Activated B cell treated with CpG ODN at 0.5 μM for 24 hours (primary cell): ENCODE results near the gene LHFPL2. TPM values are rescaled to one million over a fixed set of nuclear protein-coding genes. Genes with fewer than 3 reads are reported as not detected.

ENCODE experiments used
- ATAC-seq: fragments of 200-7000 bp; cut with Tn5 transposase; one replicate; pipeline ENCODE4 v1.10.0; 2021; ENCODE audit warnings: low read depth, mild to moderate bottlenecking, moderate library complexity
- CTCF ChIA-PET: fragments of 350-600 bp; sonication (Branson Sonifier 250); formaldehyde crosslinking; loops from one replicate; lab custom pipeline; 2021; ENCODE audit warnings: antibody characterized with exemption; lab: Charles Lee
- POLR2A ChIA-PET: fragments of 350-600 bp; sonication (Branson Sonifier 250); formaldehyde crosslinking; loops from one replicate; lab custom pipeline; 2021; ENCODE audit warnings: antibody characterized with exemption; lab: Charles Lee
- DNase-seq: peaks from one replicate; pipeline ENCODE4 v3.0.0; 2022
- H3K27ac Mint-ChIP-seq: one replicate; pipeline ENCODE4 v1.8.0; 2020; ENCODE audit warnings: mixed read lengths
- H3K27me3 Mint-ChIP-seq: one replicate; pipeline ENCODE4 v1.8.0; 2021; ENCODE audit warnings: mixed read lengths
- H3K36me3 Mint-ChIP-seq: one replicate; pipeline ENCODE4 v1.8.0; 2021; ENCODE audit warnings: low read depth, mixed read lengths
- H3K4me1 Mint-ChIP-seq: one replicate; pipeline ENCODE4 v1.8.0; 2021; ENCODE audit warnings: mixed read lengths
- H3K4me3 Mint-ChIP-seq: one replicate; pipeline ENCODE4 v1.8.0; 2020; ENCODE audit warnings: mild to moderate bottlenecking, mixed read lengths
- H3K9me3 Mint-ChIP-seq: one replicate; pipeline ENCODE4 v1.8.0; 2020; ENCODE audit warnings: mixed read lengths
- intact Hi-C: fragments of 100-400 bp; cut with micrococcal nuclease; formaldehyde crosslinking; loops from one replicate; pipeline ENCODE4 v1.15.1; 2024
- total RNA-seq: library from RNA; stranded (reverse); gene quantifications from 2 replicates; pipeline ENCODE4 v1.2.3, GENCODE V29; 2022
- TF ChIP-seq, protein P1 (sequence below): fragments of 200-600 bp; IDR thresholded peaks from one replicate; pipeline ENCODE4 v1.8.0; 2022; ENCODE audit warnings: antibody characterized with exemption, mild to moderate bottlenecking

Gene LHFPL2
- total RNA-seq, 1 donor from 2014 or later, result 12.0 TPM

DNA sequence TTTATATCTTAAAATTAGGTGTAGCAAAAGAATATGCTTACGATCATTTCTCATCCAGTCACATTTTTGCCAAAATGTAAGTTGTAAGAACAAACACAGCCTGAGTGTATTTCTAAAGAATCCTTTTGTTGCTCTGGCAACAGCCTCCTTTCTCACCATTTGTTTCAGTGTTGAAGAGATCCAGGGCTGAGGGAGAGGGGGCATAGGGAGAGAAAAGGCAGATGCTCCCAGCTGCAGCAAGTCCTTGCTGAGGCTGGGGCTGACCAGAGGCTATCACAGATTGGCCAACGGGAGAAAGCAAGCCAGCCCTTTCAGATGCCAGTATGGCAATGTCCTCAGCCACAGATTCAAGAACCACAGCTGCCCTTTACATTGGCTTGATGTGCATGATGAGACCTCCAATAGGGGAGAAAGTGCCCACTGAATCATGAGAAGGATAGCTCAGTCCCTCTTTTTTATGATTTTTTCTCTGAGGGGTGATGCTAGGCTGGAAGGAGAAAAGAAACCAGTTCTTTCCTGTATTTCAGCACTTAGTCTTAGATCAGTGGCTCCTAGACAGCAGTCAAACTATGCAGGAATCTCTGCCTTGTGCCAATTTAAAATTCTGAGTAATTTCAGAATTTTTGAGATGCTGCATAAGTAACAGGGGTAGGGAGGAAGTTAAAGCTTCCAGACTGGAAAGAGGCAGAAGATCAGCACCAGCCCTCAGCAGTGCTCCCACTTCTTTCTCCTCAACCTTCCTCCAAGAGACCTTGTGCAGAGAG lies 142.1 kb downstream of the LHFPL2 start:
- DNase-seq (no peak), ATAC-seq (no peak)
- Mint-ChIP-seq H3K27me3 (no peaks in the 10 kb centered on the region), H3K36me3 (peaks cover 5% of the 10 kb centered on the region), H3K9me3 (no peaks in the 10 kb centered on the region), H3K4me1 (peaks cover 38% of the 10 kb centered on the region), H3K4me3 (no peak overlapping the region), H3K27ac (no peak overlapping the region)
- TF ChIP-seq, protein P1, sequence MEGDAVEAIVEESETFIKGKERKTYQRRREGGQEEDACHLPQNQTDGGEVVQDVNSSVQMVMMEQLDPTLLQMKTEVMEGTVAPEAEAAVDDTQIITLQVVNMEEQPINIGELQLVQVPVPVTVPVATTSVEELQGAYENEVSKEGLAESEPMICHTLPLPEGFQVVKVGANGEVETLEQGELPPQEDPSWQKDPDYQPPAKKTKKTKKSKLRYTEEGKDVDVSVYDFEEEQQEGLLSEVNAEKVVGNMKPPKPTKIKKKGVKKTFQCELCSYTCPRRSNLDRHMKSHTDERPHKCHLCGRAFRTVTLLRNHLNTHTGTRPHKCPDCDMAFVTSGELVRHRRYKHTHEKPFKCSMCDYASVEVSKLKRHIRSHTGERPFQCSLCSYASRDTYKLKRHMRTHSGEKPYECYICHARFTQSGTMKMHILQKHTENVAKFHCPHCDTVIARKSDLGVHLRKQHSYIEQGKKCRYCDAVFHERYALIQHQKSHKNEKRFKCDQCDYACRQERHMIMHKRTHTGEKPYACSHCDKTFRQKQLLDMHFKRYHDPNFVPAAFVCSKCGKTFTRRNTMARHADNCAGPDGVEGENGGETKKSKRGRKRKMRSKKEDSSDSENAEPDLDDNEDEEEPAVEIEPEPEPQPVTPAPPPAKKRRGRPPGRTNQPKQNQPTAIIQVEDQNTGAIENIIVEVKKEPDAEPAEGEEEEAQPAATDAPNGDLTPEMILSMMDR, result no peak
- POLR2A ChIA-PET, result interaction anchor here (0.6 kb wide), 1 partner anchor 217 kb away, joined by 5 read pairs; no protein-coding TSS in a partner anchor
- intact Hi-C loops, result no loop called here
- CTCF ChIA-PET, result no interaction called here

DNA sequence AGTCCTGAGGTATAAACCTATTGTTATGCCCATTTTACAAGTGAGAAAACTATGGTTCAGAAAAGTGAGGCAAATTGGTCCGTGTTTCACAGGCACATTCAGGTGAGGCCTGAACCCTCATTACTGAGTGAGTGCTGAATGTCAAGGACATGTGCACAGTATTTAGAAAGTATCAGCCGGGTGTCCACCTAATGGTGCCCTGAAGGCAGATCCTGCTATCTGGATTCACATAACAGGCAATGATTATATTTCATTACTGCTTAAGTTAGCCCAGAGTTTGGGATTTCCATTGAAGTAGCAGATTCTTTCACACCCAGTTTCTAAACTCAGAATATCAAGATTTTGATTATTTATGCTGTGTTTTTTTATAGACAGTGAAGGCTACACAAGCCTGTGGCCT lies 142.7 kb downstream of the LHFPL2 start:
- TF ChIP-seq, protein P1, result no peak
- no peak overlapping the region for H3K4me3 Mint-ChIP-seq
- no peaks in the 10 kb centered on the region for H3K9me3 Mint-ChIP-seq
- H3K27ac Mint-ChIP-seq, result no peak overlapping the region
- ChIA-PET CTCF (no interaction called here), POLR2A (no interaction called here)
- peaks cover 34% of the 10 kb centered on the region for H3K4me1 Mint-ChIP-seq
- DNase-seq (no peak), ATAC-seq (no peak)
- H3K27me3 Mint-ChIP-seq, result no peaks in the 10 kb centered on the region
- intact Hi-C loops, result no loop called here
- peaks cover 5% of the 10 kb centered on the region for H3K36me3 Mint-ChIP-seq

DNA sequence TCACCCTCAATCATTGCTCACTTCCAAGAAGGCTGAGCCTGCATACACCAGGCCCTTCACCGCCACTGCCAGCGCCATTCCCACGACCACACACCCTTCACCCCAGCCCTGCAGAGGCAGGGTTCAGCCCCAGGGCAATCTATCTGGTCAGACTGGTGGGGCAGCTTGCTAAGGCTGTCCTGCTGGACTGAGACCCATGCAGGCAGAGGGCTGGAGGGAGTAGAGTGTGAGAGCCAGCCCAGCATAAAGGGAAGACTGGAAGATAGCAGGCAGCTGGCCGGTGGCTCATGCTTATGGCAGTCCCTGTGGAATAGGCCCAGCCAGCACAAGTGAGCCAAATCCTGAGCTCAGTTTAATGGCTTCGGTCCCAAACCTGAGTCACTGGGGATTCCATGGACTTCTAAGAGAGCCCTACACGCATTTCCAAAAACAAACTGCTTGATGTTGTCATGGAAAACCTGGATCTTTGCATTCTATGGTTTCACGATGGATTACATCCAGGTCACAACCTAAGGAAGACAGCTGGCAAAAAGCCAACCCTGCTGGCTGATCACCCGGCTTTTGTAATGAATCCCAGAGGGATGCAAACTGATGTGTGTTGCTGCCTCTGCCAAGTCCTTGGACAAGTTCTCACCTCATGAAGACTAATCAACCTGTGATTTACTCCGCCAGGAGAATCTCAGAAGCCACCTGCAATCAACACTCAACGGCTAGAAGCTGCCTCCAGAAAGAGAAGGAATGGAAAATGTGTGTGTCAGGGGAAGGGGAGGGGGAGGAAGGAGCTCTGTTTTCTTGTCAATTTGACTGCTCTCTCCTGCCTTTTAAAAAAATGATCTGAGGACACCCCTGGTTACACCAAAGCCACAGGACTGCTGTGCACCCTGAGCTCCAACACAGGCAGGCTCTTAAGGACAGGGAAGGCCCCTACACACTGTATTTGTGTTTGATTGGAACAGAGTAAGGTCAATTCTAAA lies 143.6 kb downstream of the LHFPL2 start:
- Mint-ChIP-seq H3K9me3 (no peaks in the 10 kb centered on the region), H3K27ac (no peak overlapping the region), H3K27me3 (no peaks in the 10 kb centered on the region), H3K4me3 (no peak overlapping the region), H3K4me1 (peaks cover 30% of the 10 kb centered on the region), H3K36me3 (peaks cover 5% of the 10 kb centered on the region)
- DNase-seq, result no peak
- CTCF ChIA-PET, result no interaction called here
- intact Hi-C loops, result no loop called here
- TF ChIP-seq, protein P1, result no peak
- POLR2A ChIA-PET, result no interaction called here
- no peak for ATAC-seq

DNA sequence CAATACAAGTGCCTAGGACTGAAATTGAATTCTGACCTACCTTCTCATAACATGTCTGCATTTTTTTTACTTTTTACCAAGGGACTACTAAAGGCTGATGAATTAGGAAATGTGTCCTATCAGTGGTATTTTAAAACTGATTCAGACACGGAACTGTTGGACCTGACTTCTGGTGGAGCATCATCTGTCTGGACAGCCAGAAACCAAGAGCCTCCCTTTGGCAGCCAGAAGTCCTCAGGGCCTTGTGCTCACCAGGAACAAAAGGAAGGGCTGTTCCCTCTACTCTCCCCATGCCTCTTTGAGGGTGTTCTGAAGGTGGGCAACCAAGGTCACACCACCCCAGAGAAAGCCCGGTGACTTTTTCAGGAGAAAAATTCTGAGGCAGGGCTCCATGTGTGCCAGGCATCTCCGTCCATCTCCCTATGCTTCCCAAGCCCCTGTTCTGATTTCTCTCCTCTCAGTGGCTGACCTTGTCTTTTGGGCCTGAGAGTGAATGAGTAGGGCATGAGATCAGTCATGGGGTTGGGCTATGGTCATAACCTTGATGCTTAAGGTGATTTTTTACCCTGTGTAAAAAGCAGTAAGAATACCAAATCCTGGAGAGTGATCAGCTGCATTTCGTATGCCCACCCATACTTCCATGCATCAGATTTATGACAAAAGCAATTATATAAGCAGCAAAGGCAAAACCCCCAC lies 144.5 kb downstream of the LHFPL2 start:
- TF ChIP-seq, protein P1, result no peak
- intact Hi-C loops, result no loop called here
- Mint-ChIP-seq H3K4me3 (no peak overlapping the region), H3K4me1 (peaks cover 26% of the 10 kb centered on the region), H3K27me3 (no peaks in the 10 kb centered on the region), H3K9me3 (no peaks in the 10 kb centered on the region), H3K27ac (no peak overlapping the region), H3K36me3 (peaks cover 3% of the 10 kb centered on the region)
- DNase-seq, result no peak
- ChIA-PET POLR2A (no interaction called here), CTCF (no interaction called here)
- ATAC-seq, result no peak
